ENCODE measurements around the gene HSFX2.
"Not testable (repeated sequence)": the region's sequence is repeated elsewhere in the genome, so short reads cannot be mapped to it uniquely, and the experiment has no call there.

The HSFX2 gene

DNA sequence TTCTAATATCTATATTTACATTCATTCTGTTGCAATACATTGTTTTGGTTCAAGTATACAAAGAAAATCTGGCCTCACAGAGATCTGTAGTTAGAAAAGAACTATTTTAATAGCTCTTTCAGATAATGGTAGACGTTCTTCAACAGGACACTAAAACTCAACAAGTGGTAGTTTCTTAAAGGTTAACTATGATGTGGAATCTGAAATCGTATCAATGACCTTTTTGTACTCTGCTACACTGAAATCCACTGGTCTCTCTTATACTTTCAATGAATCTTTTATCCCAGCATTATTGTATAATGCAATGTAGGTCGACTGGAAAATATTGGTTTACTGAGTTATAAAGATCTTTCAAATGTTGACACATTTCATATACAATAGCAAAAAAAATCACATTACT is 23.8 kb upstream of the HSFX2 start:
- H3K4me1 Mint-ChIP-seq (ENCODE audit: low read depth): peaks cover 3% of the 10 kb centered on the region
- H3K36me3 Mint-ChIP-seq (ENCODE audit: low read depth): peaks cover 2% of the 10 kb centered on the region
- no peak overlapping the region for H3K4me3 Mint-ChIP-seq
- H3K27ac Mint-ChIP-seq: no peak overlapping the region
- H3K9me3 Mint-ChIP-seq: no peaks in the 10 kb centered on the region
- H3K27me3 Mint-ChIP-seq (ENCODE audit: low read depth): no peaks in the 10 kb centered on the region

DNA sequence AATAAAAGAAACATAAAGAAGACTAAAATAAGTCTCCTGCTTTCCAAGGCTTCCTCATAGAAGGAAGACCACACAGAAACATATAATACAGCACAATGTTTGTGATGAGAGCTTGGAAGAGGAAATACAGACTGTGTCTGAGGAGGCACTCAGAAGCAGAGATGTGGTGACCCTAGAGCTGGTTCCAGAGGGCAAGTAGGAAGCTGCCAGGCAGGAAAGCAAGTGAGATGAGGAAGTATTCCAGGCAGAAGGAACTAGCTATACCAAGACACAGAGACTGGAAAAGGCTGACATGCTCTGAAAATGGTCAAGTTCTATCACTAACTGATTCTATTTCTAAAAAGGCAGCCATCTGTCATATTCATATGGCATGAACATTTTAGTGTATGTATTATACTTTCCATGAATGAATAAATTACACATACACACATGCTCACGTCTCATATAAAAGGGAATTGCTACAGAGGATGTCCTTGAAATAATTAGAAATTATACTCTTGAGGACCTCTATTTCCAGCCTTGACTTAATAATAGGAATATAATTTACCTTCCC is 16.6 kb upstream of the HSFX2 start:
- Mint-ChIP-seq H3K9me3 (no peaks in the 10 kb centered on the region), H3K27ac (no peak overlapping the region), H3K4me3 (no peak overlapping the region), H3K36me3 (ENCODE audit: low read depth) (peaks cover 2% of the 10 kb centered on the region), H3K27me3 (ENCODE audit: low read depth) (no peaks in the 10 kb centered on the region), H3K4me1 (ENCODE audit: low read depth) (peaks cover 5% of the 10 kb centered on the region)

DNA sequence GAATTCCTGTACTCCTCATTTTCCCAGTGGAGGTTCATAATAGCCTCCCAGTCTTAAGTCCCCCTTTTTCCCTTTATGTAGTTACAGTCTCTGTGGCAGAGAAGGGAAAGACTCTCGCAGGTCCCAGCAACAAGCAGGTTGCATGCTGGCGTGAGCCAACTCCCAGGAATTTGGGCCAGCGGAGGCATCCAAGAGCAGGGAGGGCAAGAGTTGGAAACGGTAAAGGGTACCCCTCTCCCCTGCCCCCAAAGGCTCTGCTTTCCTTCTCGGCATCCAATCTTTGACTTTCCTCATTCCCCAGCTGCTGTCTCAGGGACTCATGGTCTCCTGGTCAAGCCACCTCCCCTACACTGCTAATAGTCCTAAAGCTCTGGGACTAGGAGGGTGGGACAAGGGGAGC is 15.4 kb upstream of the HSFX2 start:
- H3K4me1 Mint-ChIP-seq (ENCODE audit: low read depth): peaks cover 8% of the 10 kb centered on the region
- H3K9me3 Mint-ChIP-seq: no peaks in the 10 kb centered on the region
- no peaks in the 10 kb centered on the region for H3K27me3 Mint-ChIP-seq (ENCODE audit: low read depth)
- H3K36me3 Mint-ChIP-seq (ENCODE audit: low read depth): peaks cover 5% of the 10 kb centered on the region
- H3K27ac Mint-ChIP-seq: no peak overlapping the region
- no peak overlapping the region for H3K4me3 Mint-ChIP-seq

DNA sequence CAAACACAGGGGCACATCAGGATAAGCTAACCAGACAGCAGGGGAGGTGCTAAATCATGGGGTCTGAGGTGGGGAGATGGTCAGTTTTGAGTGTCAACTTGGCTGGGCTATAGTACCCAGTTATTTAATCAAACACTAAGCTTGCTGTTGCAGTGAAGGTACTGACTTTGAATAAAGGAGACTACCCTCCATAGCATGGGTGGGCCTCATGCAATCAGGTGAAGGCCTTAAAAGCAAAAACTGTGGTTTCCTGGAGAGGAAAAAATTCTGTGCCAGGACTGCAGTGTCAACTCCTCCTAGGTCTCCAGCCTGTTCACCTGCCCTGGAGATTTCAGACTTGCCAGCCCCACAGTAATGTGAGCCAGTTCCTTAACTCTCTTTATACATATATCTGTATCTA is 12.6 kb upstream of the HSFX2 start:
- Mint-ChIP-seq H3K36me3 (ENCODE audit: low read depth) (peaks cover 15% of the 10 kb centered on the region), H3K4me3 (no peak overlapping the region), H3K27me3 (ENCODE audit: low read depth) (no peaks in the 10 kb centered on the region), H3K27ac (no peak overlapping the region), H3K4me1 (ENCODE audit: low read depth) (peaks cover 6% of the 10 kb centered on the region), H3K9me3 (no peaks in the 10 kb centered on the region)

DNA sequence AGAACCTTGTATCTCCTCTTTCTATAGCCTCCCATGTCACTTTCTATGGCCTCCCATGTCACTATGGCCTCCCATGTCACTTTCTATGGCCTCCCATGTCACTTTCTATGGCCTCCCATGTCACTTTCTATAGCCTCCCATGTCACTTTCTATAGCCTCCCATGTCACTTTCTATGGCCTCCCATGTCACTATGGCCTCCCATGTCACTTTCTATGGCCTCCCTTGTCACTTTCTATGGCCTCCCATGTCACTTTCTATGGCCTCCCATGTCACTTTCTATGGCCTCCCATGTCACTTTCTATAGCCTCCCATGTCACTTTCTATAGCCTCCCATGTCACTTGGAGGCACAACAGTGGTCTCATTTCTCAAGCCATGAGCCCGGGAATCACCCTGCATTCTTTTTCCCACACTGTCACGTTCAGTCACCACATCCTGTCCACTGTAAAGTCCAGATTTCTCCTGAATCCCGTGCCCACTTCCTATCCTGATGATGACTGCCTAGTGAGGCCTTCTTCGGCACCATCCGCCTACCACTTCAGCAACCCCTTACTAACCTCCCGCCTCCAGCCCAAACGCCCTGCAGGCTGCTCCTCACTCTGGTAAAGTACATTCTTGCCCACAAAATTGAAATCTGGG is 10.3 kb upstream of the HSFX2 start:
- H3K9me3 Mint-ChIP-seq; H3K27ac Mint-ChIP-seq; H3K4me1 Mint-ChIP-seq (ENCODE audit: low read depth); H3K4me3 Mint-ChIP-seq; H3K27me3 Mint-ChIP-seq (ENCODE audit: low read depth): not testable (repeated sequence)
- H3K36me3 Mint-ChIP-seq (ENCODE audit: low read depth): peaks cover 15% of the 10 kb centered on the region

GRCh38 chrX:149598603-149599002 is 3.5 kb upstream of the HSFX2 start:
- not testable (repeated sequence) for H3K27ac Mint-ChIP-seq; H3K4me3 Mint-ChIP-seq; H3K9me3 Mint-ChIP-seq; H3K27me3 Mint-ChIP-seq (ENCODE audit: low read depth); H3K36me3 Mint-ChIP-seq (ENCODE audit: low read depth); H3K4me1 Mint-ChIP-seq (ENCODE audit: low read depth)

DNA sequence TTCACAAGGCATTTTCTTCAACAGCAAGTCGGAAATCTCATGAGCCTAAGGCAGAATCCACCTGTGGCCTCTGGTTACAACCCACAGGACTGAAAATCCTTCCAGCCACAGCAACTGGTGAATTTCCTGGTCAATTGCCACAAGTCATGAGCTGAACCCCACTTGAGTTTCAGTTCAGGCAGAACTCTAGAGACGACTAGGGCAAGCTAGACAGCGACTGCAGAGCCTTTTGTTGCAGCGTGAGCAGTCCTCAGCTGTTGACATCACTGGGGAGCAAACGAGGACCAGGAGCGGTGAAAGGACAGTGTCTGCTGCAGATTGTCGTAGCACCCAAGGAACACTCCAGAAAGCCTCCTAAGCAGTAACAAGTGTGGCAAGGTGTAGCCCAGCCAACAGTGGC is 829 bp upstream of the HSFX2 start:
- not testable (repeated sequence) for H3K9me3 Mint-ChIP-seq; H3K4me1 Mint-ChIP-seq (ENCODE audit: low read depth); H3K36me3 Mint-ChIP-seq (ENCODE audit: low read depth); H3K27me3 Mint-ChIP-seq (ENCODE audit: low read depth); H3K27ac Mint-ChIP-seq; H3K4me3 Mint-ChIP-seq

DNA sequence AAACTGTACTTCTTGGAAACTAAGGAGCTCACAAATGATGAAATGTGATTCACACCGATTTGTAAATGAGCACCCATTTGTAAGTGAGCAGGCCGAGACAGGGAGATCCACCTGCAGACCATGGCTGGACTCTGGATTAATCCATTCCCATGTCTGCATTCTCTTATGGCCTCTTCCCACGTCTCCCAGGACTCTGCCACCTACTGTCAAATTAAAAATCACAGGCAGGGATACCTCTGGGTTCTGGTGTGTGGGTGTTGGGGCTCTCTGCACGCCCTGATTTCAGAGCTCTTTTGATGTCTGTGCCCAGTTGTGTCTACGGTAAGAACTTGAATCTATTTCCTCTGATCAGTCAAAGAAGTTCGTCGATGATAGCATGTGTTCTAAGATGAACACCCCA is 4.1 kb downstream of the HSFX2 start:
- H3K9me3 Mint-ChIP-seq; H3K36me3 Mint-ChIP-seq (ENCODE audit: low read depth); H3K27ac Mint-ChIP-seq; H3K27me3 Mint-ChIP-seq (ENCODE audit: low read depth); H3K4me3 Mint-ChIP-seq; H3K4me1 Mint-ChIP-seq (ENCODE audit: low read depth): not testable (repeated sequence)

DNA sequence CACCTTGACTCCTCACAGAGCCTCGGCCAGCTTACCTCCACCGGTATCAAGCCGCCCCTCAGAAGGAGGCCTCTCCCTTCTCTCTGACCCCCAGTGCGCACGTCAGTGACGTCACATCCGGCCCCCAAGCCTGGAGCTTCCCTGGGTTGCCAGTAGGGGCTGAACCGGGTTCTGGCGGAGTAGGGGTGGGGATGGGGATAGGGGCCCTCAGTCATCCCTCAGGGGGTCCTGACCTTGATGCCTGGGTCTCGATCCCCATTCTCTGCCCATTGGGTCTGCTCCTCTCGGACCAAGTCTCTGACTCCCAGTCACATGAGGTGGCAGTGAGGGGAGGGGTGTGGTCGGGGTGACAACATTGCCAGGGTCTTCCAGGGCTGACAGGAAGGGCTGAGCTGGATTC is 7.8 kb downstream of the HSFX2 start, which contains the start of gene MAGEA9B:
MAGEA9B (minus strand) TSS at position 101 of the 400 bp plus-strand sequence. CDS start 4,280 bp downstream, outside the sequence.
- H3K9me3 Mint-ChIP-seq: not testable (repeated sequence)

DNA sequence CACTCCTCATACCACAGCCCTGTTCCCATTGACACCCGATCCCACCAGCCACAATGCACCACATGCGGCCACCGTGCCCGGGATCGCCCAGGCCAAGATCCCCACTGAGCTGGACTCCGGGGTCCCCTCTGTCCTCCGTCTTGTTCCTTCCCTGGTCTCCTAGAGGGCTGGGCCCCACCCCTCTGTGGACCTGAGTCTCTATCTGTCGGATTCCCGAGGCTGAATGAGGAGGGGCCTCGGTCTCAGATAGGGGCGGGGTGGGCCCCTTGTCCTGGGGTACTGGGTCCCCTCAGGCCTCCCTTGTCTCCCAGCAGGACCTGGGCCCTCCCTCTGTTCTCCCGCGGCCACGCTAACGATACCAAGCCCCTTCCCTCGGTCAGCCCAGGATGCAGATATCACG is 9.5 kb downstream of the HSFX2 start:
- not testable (repeated sequence) for H3K9me3 Mint-ChIP-seq; H3K27ac Mint-ChIP-seq; H3K4me3 Mint-ChIP-seq; H3K36me3 Mint-ChIP-seq (ENCODE audit: low read depth); H3K27me3 Mint-ChIP-seq (ENCODE audit: low read depth); H3K4me1 Mint-ChIP-seq (ENCODE audit: low read depth)

More for the DNA sequence above, 7.8 kb downstream of the HSFX2 start, which contains the start of gene MAGEA9B:
- not testable (repeated sequence) for H3K27ac Mint-ChIP-seq; H3K4me3 Mint-ChIP-seq; H3K36me3 Mint-ChIP-seq (ENCODE audit: low read depth); H3K4me1 Mint-ChIP-seq (ENCODE audit: low read depth); H3K27me3 Mint-ChIP-seq (ENCODE audit: low read depth)

DNA sequence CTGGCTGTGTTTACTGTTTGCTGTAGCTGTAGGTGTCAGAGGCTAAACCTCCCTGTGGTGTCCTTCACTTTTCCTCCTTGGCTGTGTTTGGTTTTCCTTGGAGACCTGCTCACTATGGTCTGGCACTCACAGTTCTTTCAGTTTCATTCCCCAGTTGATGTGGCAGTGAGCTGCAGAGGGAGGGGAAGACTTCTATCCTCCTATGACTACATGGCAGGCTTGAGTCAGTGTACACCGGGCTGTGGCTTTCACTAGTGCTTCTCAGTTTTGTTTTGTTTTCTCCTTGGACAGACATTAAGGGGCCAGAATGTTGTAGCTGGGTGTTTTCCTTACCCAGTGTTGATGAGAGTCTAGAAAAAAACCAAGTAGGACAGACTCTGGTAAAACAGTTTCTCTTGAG is 21.7 kb downstream of the HSFX2 start:
- H3K27me3 Mint-ChIP-seq (ENCODE audit: low read depth); H3K4me3 Mint-ChIP-seq; H3K36me3 Mint-ChIP-seq (ENCODE audit: low read depth); H3K9me3 Mint-ChIP-seq; H3K27ac Mint-ChIP-seq: not testable (repeated sequence)
- H3K4me1 Mint-ChIP-seq (ENCODE audit: low read depth): peaks cover 21% of the 10 kb centered on the region

- Mint-ChIP-seq H3K9me3 (no peaks in the 10 kb centered on the region), H3K4me1 (ENCODE audit: low read depth) (peaks cover 21% of the 10 kb centered on the region), H3K27me3 (ENCODE audit: low read depth) (no peaks in the 10 kb centered on the region), H3K36me3 (ENCODE audit: low read depth) (no peaks in the 10 kb centered on the region), H3K4me3 (peak overlapping the region; percentile 51), H3K27ac (peak overlapping the region; percentile 89)
Measured at GRCh38 chrX:149572743-149573142, 22.4 kb downstream of the HSFX2 start.

DNA sequence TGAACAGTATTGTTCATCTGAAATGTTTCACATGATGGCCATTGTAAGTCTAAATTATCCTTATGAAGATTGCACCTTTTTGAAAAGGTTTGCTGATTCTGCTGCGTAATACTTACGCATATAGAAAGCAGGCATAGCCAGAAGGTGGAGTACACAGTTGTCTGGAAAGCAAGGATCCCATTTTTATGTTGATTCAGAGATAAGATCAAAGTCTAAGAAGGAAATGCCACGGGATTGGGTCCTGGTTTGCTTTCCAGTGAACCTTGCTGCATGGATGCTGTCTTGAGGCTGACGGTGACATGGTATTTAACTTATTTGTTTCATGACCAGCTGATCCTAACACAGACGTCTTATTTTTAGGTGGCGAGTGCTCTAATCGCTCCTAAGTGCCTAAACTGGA is 23.3 kb downstream of the HSFX2 start:
- H3K4me1 Mint-ChIP-seq (ENCODE audit: low read depth): peaks cover 21% of the 10 kb centered on the region
- no peak overlapping the region for H3K4me3 Mint-ChIP-seq
- no peak overlapping the region for H3K27ac Mint-ChIP-seq
- no peaks in the 10 kb centered on the region for H3K27me3 Mint-ChIP-seq (ENCODE audit: low read depth)
- no peaks in the 10 kb centered on the region for H3K9me3 Mint-ChIP-seq
- no peaks in the 10 kb centered on the region for H3K36me3 Mint-ChIP-seq (ENCODE audit: low read depth)

DNA sequence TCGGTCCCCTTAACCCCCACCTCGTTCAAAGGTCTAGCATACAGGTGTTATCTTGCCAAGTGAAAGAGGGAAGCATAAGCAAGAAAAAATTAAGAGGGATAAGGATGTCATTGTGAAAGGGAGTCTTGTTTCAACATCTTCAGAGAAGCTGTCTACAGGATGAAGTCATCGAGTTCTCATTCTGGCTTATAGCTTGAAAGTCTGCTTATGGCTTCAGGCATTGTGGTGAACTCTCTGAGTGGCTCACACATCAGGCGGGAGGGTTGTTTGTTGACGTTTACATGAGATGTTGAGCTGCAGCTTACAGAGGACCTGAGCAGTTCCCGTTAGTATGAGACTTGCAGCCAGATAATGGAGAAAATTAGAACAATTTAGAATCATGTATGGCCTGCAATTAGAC is 24.4 kb downstream of the HSFX2 start:
- H3K9me3 Mint-ChIP-seq: no peaks in the 10 kb centered on the region
- no peaks in the 10 kb centered on the region for H3K36me3 Mint-ChIP-seq (ENCODE audit: low read depth)
- H3K4me1 Mint-ChIP-seq (ENCODE audit: low read depth): peaks cover 21% of the 10 kb centered on the region
- H3K27ac Mint-ChIP-seq: no peak overlapping the region
- H3K4me3 Mint-ChIP-seq: no peak overlapping the region
- H3K27me3 Mint-ChIP-seq (ENCODE audit: low read depth): no peaks in the 10 kb centered on the region

GRCh38 chrX:149569770-149570169 is 25.3 kb downstream of the HSFX2 start:
- H3K27ac Mint-ChIP-seq: no peak overlapping the region

More at GRCh38 chrX:149569770-149570169, 25.3 kb downstream of the HSFX2 start:
- Mint-ChIP-seq H3K4me3 (no peak overlapping the region), H3K27me3 (ENCODE audit: low read depth) (no peaks in the 10 kb centered on the region), H3K9me3 (no peaks in the 10 kb centered on the region), H3K36me3 (ENCODE audit: low read depth) (no peaks in the 10 kb centered on the region), H3K4me1 (ENCODE audit: low read depth) (peaks cover 21% of the 10 kb centered on the region)

Data from T-helper 1 cell treated with Interleukin-12 subunit alpha and Interleukin-12 subunit beta and Interleukin-4 antibody, amounts not matched to agents 30 μg/mL and 1 μg/mL, for 36 hours (primary cell).